SK-N-SH (cell line): ENCODE data around the gene MAP10.

ENCODE experiments used
- MXI1 ChIP-seq: IDR thresholded peaks from 2 replicates; pipeline ENCODE4 v1.6.1; 2012; ENCODE audit warnings: mild to moderate bottlenecking, low read depth, low read length, improper control_type of control experiment
- POLR2AphosphoS5 ChIP-seq: IDR thresholded peaks from 2 replicates; pipeline ENCODE4 v1.6.1; 2012; ENCODE audit warnings: low read depth, low read length
- RAD21 ChIP-seq: IDR thresholded peaks from 2 replicates; pipeline ENCODE4 v1.6.1; 2012; ENCODE audit warnings: mild to moderate bottlenecking, low read length
- RFX5 ChIP-seq: IDR thresholded peaks from 2 replicates; pipeline ENCODE4 v1.6.1; 2012; ENCODE audit warnings: mild to moderate bottlenecking, improper control_type of control experiment, low read length
- TAF1 ChIP-seq: IDR thresholded peaks from 2 replicates; pipeline ENCODE4 v1.6.1; 2012; ENCODE audit warnings: low read depth, mild to moderate bottlenecking, low read length, moderate library complexity, borderline replicate concordance
- TCF12 ChIP-seq: IDR thresholded peaks from 2 replicates; pipeline ENCODE4 v1.4.0; 2012
- TEAD4 ChIP-seq: IDR thresholded peaks from 2 replicates; pipeline ENCODE4 v1.4.0; 2012; ENCODE audit warnings: mild to moderate bottlenecking, borderline replicate concordance; ENCODE audit not compliant: insufficient read depth
- TF ChIP-seq, protein P1 (sequence below): IDR thresholded peaks from 2 replicates; pipeline ENCODE4 v1.6.1; 2012; ENCODE audit warnings: mild to moderate bottlenecking, low read depth, low read length, moderate library complexity
- TF ChIP-seq, protein P2 (sequence below): fragments of 200-600 bp; sonication (generic); IDR thresholded peaks from 2 replicates; pipeline ENCODE4 v1.6.1; 2017; ENCODE audit warnings: antibody characterized with exemption, mild to moderate bottlenecking, moderate library complexity
- TF ChIP-seq, protein P3 (sequence below): fragments of 150-350 bp; IDR thresholded peaks from 2 replicates; pipeline ENCODE4 v1.6.1; 2017; ENCODE audit warnings: antibody characterized with exemption, low read length, low read depth, borderline replicate concordance

DNA sequence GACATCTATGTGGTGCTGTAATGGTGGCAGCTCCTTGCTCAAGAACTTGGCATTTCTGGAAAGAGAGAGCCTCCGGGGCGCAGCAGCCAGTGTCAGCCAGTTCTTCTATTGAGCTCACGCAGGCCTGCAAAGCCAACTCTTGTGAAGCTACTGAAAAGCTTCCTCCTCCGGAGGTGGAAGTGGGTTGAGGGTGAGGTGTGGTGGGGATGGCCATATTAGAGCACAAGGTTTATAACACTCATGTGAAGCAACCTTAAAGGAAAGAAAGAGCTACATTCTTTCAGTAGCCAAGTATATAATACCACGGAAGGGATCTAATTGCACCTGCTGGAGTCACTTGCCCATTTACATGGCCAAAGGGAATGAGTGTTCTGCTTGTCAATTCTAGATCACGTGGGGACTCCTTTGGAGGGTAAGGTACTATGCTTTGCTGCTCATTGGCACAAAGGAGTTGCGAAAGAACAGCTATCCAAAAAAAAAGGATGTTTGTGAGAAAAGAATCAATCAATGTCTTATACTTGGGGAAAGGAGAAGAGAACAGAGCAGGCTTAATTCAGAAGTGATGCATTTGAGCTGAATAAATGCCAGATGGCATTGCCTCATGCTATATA, 18.3 kb upstream of the MAP10 start:
- TF ChIP-seq, protein P1, sequence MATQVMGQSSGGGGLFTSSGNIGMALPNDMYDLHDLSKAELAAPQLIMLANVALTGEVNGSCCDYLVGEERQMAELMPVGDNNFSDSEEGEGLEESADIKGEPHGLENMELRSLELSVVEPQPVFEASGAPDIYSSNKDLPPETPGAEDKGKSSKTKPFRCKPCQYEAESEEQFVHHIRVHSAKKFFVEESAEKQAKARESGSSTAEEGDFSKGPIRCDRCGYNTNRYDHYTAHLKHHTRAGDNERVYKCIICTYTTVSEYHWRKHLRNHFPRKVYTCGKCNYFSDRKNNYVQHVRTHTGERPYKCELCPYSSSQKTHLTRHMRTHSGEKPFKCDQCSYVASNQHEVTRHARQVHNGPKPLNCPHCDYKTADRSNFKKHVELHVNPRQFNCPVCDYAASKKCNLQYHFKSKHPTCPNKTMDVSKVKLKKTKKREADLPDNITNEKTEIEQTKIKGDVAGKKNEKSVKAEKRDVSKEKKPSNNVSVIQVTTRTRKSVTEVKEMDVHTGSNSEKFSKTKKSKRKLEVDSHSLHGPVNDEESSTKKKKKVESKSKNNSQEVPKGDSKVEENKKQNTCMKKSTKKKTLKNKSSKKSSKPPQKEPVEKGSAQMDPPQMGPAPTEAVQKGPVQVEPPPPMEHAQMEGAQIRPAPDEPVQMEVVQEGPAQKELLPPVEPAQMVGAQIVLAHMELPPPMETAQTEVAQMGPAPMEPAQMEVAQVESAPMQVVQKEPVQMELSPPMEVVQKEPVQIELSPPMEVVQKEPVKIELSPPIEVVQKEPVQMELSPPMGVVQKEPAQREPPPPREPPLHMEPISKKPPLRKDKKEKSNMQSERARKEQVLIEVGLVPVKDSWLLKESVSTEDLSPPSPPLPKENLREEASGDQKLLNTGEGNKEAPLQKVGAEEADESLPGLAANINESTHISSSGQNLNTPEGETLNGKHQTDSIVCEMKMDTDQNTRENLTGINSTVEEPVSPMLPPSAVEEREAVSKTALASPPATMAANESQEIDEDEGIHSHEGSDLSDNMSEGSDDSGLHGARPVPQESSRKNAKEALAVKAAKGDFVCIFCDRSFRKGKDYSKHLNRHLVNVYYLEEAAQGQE = no peak
- TF ChIP-seq, protein P2, sequence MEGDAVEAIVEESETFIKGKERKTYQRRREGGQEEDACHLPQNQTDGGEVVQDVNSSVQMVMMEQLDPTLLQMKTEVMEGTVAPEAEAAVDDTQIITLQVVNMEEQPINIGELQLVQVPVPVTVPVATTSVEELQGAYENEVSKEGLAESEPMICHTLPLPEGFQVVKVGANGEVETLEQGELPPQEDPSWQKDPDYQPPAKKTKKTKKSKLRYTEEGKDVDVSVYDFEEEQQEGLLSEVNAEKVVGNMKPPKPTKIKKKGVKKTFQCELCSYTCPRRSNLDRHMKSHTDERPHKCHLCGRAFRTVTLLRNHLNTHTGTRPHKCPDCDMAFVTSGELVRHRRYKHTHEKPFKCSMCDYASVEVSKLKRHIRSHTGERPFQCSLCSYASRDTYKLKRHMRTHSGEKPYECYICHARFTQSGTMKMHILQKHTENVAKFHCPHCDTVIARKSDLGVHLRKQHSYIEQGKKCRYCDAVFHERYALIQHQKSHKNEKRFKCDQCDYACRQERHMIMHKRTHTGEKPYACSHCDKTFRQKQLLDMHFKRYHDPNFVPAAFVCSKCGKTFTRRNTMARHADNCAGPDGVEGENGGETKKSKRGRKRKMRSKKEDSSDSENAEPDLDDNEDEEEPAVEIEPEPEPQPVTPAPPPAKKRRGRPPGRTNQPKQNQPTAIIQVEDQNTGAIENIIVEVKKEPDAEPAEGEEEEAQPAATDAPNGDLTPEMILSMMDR = no peak
- no peak for TF ChIP-seq TEAD4
- TF ChIP-seq, protein P3, sequence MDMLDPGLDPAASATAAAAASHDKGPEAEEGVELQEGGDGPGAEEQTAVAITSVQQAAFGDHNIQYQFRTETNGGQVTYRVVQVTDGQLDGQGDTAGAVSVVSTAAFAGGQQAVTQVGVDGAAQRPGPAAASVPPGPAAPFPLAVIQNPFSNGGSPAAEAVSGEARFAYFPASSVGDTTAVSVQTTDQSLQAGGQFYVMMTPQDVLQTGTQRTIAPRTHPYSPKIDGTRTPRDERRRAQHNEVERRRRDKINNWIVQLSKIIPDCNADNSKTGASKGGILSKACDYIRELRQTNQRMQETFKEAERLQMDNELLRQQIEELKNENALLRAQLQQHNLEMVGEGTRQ = no peak
- no peak for TF ChIP-seq MXI1
- TF ChIP-seq TAF1 = no peak
- TF ChIP-seq POLR2AphosphoS5 = no peak
- TF ChIP-seq RAD21 = no peak
- no peak for TF ChIP-seq RFX5
- no peak for TF ChIP-seq TCF12
